ENCODE data around the gene RNF150.

DNA sequence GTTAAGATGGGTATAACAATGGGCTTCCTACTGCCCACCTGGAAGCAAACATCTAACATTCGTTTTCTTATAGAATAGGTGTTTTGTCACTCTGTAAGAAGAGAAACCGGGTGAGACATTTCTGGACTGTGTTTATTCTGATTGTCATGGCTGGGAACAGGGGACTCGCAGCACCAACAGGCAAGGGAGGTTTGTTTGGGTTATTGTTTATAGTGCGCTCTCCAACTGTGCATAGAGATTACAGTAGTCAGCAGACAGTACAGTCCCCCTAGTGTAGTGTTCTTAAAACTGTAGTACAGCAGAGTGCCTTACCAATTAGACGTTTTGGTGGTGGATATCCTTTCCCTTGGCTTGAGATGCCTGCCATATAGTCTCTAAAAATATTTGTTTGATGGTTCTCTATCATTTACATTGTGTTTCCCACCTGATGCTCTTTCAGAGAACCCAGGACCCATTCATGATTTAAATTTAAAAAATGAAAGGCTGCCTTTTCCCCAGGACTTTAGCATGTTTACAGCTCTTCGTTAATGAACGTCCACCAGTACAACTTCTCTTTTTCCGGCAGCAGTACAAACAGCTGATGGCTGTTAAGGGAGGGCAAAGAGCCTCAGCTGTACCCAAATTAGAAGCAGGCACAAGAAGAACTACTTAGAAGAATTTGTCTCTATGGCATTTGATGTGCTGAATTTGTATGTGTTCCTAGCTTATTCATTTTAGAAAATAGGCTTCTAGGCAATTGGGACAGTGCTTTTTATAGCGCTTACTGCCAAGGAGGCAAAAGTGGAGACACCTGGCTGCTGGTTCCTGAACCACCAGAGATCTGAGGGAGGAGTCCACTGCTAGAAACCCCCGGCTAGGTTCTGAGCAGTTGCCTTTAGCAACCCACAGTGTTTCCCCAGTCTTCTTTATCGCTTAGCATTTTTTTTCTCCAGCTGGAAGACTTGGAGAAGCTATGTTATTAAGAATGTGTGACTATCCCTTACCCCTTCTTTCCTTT lies 1.0 kb upstream of the RNF150 start:
- TF ChIP-seq MXI1 (conservative IDR thresholded peaks at IDR 0.05; ENCODE audit: poor library complexity, severe bottlenecking) (no peak), TAF1 (IDR thresholded peaks at IDR 0.05; ENCODE audit: low read depth) (no peak), EP300 (conservative IDR thresholded peaks at IDR 0.05; ENCODE audit: poor library complexity, severe bottlenecking) (no peak), EZH2 (IDR thresholded peaks at IDR 0.05; ENCODE audit: borderline replicate concordance, insufficient read depth, low read length, poor library complexity, severe bottlenecking) (no peak), RAD21 (conservative IDR thresholded peaks at IDR 0.05) (no peak), SMC3 (conservative IDR thresholded peaks at IDR 0.05; ENCODE audit: poor library complexity) (no peak)
- TF ChIP-seq, protein P1, sequence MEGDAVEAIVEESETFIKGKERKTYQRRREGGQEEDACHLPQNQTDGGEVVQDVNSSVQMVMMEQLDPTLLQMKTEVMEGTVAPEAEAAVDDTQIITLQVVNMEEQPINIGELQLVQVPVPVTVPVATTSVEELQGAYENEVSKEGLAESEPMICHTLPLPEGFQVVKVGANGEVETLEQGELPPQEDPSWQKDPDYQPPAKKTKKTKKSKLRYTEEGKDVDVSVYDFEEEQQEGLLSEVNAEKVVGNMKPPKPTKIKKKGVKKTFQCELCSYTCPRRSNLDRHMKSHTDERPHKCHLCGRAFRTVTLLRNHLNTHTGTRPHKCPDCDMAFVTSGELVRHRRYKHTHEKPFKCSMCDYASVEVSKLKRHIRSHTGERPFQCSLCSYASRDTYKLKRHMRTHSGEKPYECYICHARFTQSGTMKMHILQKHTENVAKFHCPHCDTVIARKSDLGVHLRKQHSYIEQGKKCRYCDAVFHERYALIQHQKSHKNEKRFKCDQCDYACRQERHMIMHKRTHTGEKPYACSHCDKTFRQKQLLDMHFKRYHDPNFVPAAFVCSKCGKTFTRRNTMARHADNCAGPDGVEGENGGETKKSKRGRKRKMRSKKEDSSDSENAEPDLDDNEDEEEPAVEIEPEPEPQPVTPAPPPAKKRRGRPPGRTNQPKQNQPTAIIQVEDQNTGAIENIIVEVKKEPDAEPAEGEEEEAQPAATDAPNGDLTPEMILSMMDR (IDR thresholded peaks at IDR 0.05; ENCODE audit: poor library complexity, severe bottlenecking), result no peak
- TF ChIP-seq, protein P2, sequence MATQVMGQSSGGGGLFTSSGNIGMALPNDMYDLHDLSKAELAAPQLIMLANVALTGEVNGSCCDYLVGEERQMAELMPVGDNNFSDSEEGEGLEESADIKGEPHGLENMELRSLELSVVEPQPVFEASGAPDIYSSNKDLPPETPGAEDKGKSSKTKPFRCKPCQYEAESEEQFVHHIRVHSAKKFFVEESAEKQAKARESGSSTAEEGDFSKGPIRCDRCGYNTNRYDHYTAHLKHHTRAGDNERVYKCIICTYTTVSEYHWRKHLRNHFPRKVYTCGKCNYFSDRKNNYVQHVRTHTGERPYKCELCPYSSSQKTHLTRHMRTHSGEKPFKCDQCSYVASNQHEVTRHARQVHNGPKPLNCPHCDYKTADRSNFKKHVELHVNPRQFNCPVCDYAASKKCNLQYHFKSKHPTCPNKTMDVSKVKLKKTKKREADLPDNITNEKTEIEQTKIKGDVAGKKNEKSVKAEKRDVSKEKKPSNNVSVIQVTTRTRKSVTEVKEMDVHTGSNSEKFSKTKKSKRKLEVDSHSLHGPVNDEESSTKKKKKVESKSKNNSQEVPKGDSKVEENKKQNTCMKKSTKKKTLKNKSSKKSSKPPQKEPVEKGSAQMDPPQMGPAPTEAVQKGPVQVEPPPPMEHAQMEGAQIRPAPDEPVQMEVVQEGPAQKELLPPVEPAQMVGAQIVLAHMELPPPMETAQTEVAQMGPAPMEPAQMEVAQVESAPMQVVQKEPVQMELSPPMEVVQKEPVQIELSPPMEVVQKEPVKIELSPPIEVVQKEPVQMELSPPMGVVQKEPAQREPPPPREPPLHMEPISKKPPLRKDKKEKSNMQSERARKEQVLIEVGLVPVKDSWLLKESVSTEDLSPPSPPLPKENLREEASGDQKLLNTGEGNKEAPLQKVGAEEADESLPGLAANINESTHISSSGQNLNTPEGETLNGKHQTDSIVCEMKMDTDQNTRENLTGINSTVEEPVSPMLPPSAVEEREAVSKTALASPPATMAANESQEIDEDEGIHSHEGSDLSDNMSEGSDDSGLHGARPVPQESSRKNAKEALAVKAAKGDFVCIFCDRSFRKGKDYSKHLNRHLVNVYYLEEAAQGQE (IDR thresholded peaks at IDR 0.05; ENCODE audit: borderline replicate concordance), result no peak

Data from neural cell (in vitro differentiated cells).